Tibial nerve (tissue), 4 donors: Measurements from ENCODE around the gene CHRNA4.

Experiments
- EP300 ChIP-seq, 2 donors: sonication (generic); formaldehyde crosslinking; IDR thresholded peaks; one replicate each; pipeline ENCODE4 v1.6.1; 2017; ENCODE audit warnings: antibody characterized with exemption in 2 of 2, mild to moderate bottlenecking in 1 of 2
- TF ChIP-seq, protein P1 (sequence below), 5 experiments: fragments of 200-600 bp in 3 of 5; fragments of 450-650 bp in 2 of 5; sonication (generic) in 3 of 5; IDR thresholded peaks; one replicate each; pipeline ENCODE4 v1.5.1; 2016 to 2019; ENCODE audit warnings: antibody characterized with exemption in 5 of 5, mild to moderate bottlenecking in 3 of 5, moderate library complexity in 2 of 5

DNA sequence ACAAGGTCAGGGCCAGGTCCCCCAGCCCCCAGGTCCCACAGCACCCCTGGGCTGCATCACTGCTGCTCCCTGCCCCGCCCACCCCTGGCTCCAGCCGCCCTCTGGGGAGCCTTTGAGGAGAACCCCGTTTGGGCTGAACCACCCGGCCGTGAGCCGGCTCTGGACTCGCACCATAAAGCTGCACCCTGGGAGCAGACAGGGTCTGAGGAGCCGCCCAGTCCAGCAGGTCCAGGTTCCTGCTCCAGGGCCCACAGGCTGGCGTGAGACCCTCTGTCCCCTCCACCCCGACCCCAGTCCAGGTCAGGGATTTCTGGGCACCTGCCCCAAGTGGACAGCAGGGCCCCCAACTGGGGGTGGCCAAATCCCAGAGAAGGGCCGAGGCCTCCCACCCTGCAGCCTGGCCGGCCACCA, 8.3 kb downstream of the CHRNA4 start:
- TF ChIP-seq, protein P1, sequence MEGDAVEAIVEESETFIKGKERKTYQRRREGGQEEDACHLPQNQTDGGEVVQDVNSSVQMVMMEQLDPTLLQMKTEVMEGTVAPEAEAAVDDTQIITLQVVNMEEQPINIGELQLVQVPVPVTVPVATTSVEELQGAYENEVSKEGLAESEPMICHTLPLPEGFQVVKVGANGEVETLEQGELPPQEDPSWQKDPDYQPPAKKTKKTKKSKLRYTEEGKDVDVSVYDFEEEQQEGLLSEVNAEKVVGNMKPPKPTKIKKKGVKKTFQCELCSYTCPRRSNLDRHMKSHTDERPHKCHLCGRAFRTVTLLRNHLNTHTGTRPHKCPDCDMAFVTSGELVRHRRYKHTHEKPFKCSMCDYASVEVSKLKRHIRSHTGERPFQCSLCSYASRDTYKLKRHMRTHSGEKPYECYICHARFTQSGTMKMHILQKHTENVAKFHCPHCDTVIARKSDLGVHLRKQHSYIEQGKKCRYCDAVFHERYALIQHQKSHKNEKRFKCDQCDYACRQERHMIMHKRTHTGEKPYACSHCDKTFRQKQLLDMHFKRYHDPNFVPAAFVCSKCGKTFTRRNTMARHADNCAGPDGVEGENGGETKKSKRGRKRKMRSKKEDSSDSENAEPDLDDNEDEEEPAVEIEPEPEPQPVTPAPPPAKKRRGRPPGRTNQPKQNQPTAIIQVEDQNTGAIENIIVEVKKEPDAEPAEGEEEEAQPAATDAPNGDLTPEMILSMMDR (IDR thresholded peaks at IDR 0.05), result no peak
- no peak for TF ChIP-seq EP300 (IDR thresholded peaks at IDR 0.05)
